ENCODE results near the gene TMEM14C. TPM values are rescaled to one million over a fixed set of nuclear protein-coding genes. Genes with fewer than 3 reads are reported as not detected.
A peak's percentile ranks its signal among the peaks of the same experiment; 100 is the strongest.

Gene TMEM14C
- total RNA-seq, 2 donors from 2014 or later = 99.7 to 208 TPM

- no peak for DNase-seq (ENCODE audit: low spot score)
- no peak for TF ChIP-seq POLR2AphosphoS5 (IDR thresholded peaks at IDR 0.05)
- TF ChIP-seq CTCF (IDR thresholded peaks at IDR 0.05) = no peak
- TF ChIP-seq POLR2A (IDR thresholded peaks at IDR 0.05) = no peak
- Histone ChIP-seq H3K9me3 (no peaks in the 10 kb centered on the region), H3K4me1 (replicated peaks) (peaks cover 8% of the 10 kb centered on the region), H3K27me3 (replicated peaks; ENCODE audit: insufficient read depth) (no peaks in the 10 kb centered on the region), H3K27ac (peak overlapping the region in 1 of 2 donors; percentile 80), H3K4me3 (no peak overlapping the region), H3K36me3 (peaks cover 0 to 5% of the 10 kb centered on the region in 2 donors)
- intact Hi-C loops (cut with DNase I) = no loop called here
- 78% methylated on average over 6 of the region's 6 CpGs for WGBS
These were observed 2.2 kb downstream of the TMEM14C start for GRCh38 chr6:10725044-10725443.

- peaks cover 0 to 9% of the 10 kb centered on the region in 2 donors for H3K36me3 ChIP-seq
- H3K27ac ChIP-seq = peak overlapping the region in 1 of 2 donors; percentile 19
- H3K27me3 ChIP-seq (replicated peaks; ENCODE audit: insufficient read depth) = no peaks in the 10 kb centered on the region
- H3K4me3 ChIP-seq = no peak overlapping the region
- TF ChIP-seq CTCF (IDR thresholded peaks at IDR 0.05) (no peak), POLR2AphosphoS5 (IDR thresholded peaks at IDR 0.05) (no peak), POLR2A (IDR thresholded peaks at IDR 0.05) (no peak)
- peak; percentile 28 for DNase-seq (ENCODE audit: low spot score)
- WGBS = 60% methylated on average over 9 of the region's 9 CpGs
- H3K9me3 ChIP-seq = no peaks in the 10 kb centered on the region
- intact Hi-C loops (cut with DNase I) = no loop called here
- peaks cover 8% of the 10 kb centered on the region for H3K4me1 ChIP-seq (replicated peaks)
These were observed 2.8 kb downstream of the TMEM14C start for GRCh38 chr6:10725716-10726115.

GRCh38 chr6:10730254-10730653 lies 7.4 kb downstream of the TMEM14C start:
- no peak for DNase-seq (ENCODE audit: low spot score)
- Histone ChIP-seq H3K9me3 (no peaks in the 10 kb centered on the region), H3K27me3 (replicated peaks; ENCODE audit: insufficient read depth) (no peaks in the 10 kb centered on the region), H3K4me1 (replicated peaks) (no peaks in the 10 kb centered on the region), H3K36me3 (peaks cover 0 to 9% of the 10 kb centered on the region in 2 donors), H3K27ac (no peak overlapping the region), H3K4me3 (no peak overlapping the region)
- TF ChIP-seq POLR2A (IDR thresholded peaks at IDR 0.05) = no peak
- TF ChIP-seq CTCF (IDR thresholded peaks at IDR 0.05) = no peak
- no peak for TF ChIP-seq POLR2AphosphoS5 (IDR thresholded peaks at IDR 0.05)
- intact Hi-C loops (cut with DNase I) = no loop called here
- WGBS = 69% methylated on average over 3 of the region's 3 CpGs

- Histone ChIP-seq H3K27ac (no peak overlapping the region), H3K27me3 (replicated peaks; ENCODE audit: insufficient read depth) (no peaks in the 10 kb centered on the region), H3K4me3 (no peak overlapping the region), H3K9me3 (no peaks in the 10 kb centered on the region), H3K4me1 (replicated peaks) (no peaks in the 10 kb centered on the region), H3K36me3 (peaks cover 0 to 9% of the 10 kb centered on the region in 2 donors)
- 63% methylated on average over 17 of the region's 17 CpGs for WGBS
- intact Hi-C loops (cut with DNase I) = no loop called here
- TF ChIP-seq CTCF (IDR thresholded peaks at IDR 0.05) (no peak), POLR2AphosphoS5 (IDR thresholded peaks at IDR 0.05) (no peak), POLR2A (IDR thresholded peaks at IDR 0.05) (no peak)
- no peak for DNase-seq (ENCODE audit: low spot score)
These were observed 10.4 kb downstream of the TMEM14C start for GRCh38 chr6:10733151-10733715.

GRCh38 chr6:10733863-10734262 lies 11.0 kb downstream of the TMEM14C start:
- Histone ChIP-seq H3K27ac (no peak overlapping the region), H3K4me3 (no peak overlapping the region), H3K27me3 (replicated peaks; ENCODE audit: insufficient read depth) (no peaks in the 10 kb centered on the region), H3K9me3 (no peaks in the 10 kb centered on the region), H3K36me3 (peaks cover 0 to 9% of the 10 kb centered on the region in 2 donors), H3K4me1 (replicated peaks) (no peaks in the 10 kb centered on the region)
- 98% methylated on average over 3 of the region's 3 CpGs for WGBS
- DNase-seq (ENCODE audit: low spot score) = no peak
- intact Hi-C loops (cut with DNase I) = no loop called here
- TF ChIP-seq POLR2A (IDR thresholded peaks at IDR 0.05) (no peak), CTCF (IDR thresholded peaks at IDR 0.05) (no peak), POLR2AphosphoS5 (IDR thresholded peaks at IDR 0.05) (no peak)

Data from prostate gland (tissue), 2 donors.